GM12878 (cell line): ENCODE measurements around the gene JUN. TPM values are rescaled to one million over a fixed set of nuclear protein-coding genes. Genes with fewer than 3 reads are reported as not detected.

Experiments used
- BCL3 ChIP-seq: IDR thresholded peaks from 2 replicates; pipeline ENCODE4 v1.6.1; 2011; ENCODE audit warnings: borderline replicate concordance, low read depth, mild to moderate bottlenecking, moderate library complexity, low read length; ENCODE audit not compliant: insufficient read depth, poor library complexity, severe bottlenecking
- CBX5 ChIP-seq: sonication (generic); IDR thresholded peaks from 2 replicates; pipeline ENCODE4 v1.6.1; 2016; ENCODE audit warnings: low read depth, moderate library complexity, mild to moderate bottlenecking, inconsistent platforms
- CEBPB ChIP-seq, 2 experiments: fragments of 150-350 bp in 1 of 2; IDR thresholded peaks; 2 replicates each; pipeline ENCODE4 v1.6.1; 2012 to 2014; ENCODE audit warnings: low read depth in 2 of 2, low read length in 2 of 2, borderline replicate concordance in 1 of 2, inconsistent platforms in 1 of 2
- EZH2 ChIP-seq: IDR thresholded peaks from 2 replicates; pipeline ENCODE4 v1.6.1; 2012; ENCODE audit warnings: low read depth, mild to moderate bottlenecking, control low read depth, inconsistent platforms, low read length, borderline replicate concordance; ENCODE audit not compliant: control insufficient read depth
- HCFC1 ChIP-seq: fragments of 150-350 bp; IDR thresholded peaks from 2 replicates; pipeline ENCODE4 v1.6.1; 2014; ENCODE audit warnings: low read length
- IKZF2 ChIP-seq, 2 experiments: fragments of 450-650 bp; IDR thresholded peaks; 2 replicates each; pipeline ENCODE4 v1.6.1; 2017; ENCODE audit warnings: mild to moderate bottlenecking in 2 of 2, moderate library complexity in 2 of 2
- IRF5 ChIP-seq: fragments of 450-650 bp; IDR thresholded peaks from 2 replicates; pipeline ENCODE4 v1.6.1; 2017; ENCODE audit warnings: borderline replicate concordance
- KDM1A ChIP-seq: fragments of 200-600 bp; sonication (generic); IDR thresholded peaks from 2 replicates; pipeline ENCODE4 v1.6.1; 2016; ENCODE audit warnings: borderline replicate concordance
- MTA2 ChIP-seq: fragments of 450-650 bp; IDR thresholded peaks from 2 replicates; pipeline ENCODE4 v1.6.1; 2016; ENCODE audit warnings: low read depth, mild to moderate bottlenecking, moderate library complexity
- NFYA ChIP-seq: IDR thresholded peaks from 2 replicates; pipeline ENCODE4 v1.6.1; 2011; ENCODE audit warnings: low read depth, mild to moderate bottlenecking, low read length, improper control_type of control experiment, borderline replicate concordance
- NR2C1 ChIP-seq: fragments of 450-650 bp; IDR thresholded peaks from 2 replicates; pipeline ENCODE4 v1.6.1; 2017; ENCODE audit warnings: antibody characterized with exemption, mild to moderate bottlenecking, moderate library complexity
- NR2F1 ChIP-seq: fragments of 450-650 bp; conservative IDR thresholded peaks from 2 replicates; pipeline ENCODE4 v1.6.1; 2017; ENCODE audit warnings: mild to moderate bottlenecking
- NRF1 ChIP-seq: conservative IDR thresholded peaks from 2 replicates; pipeline ENCODE4 v1.6.1; 2011; ENCODE audit warnings: mild to moderate bottlenecking, low read depth, low read length, improper control_type of control experiment
- PAX8 ChIP-seq: fragments of 450-650 bp; IDR thresholded peaks from 2 replicates; pipeline ENCODE4 v1.6.1; 2017; ENCODE audit warnings: mild to moderate bottlenecking, moderate library complexity
- POLR2AphosphoS5 ChIP-seq: IDR thresholded peaks from 2 replicates; pipeline ENCODE4 v1.6.1; 2011; ENCODE audit warnings: mild to moderate bottlenecking, low read length, inconsistent platforms
- RELA ChIP-seq: fragments of 450-650 bp; IDR thresholded peaks from 2 replicates; pipeline ENCODE4 v1.8.0; 2014; ENCODE audit warnings: borderline replicate concordance; ENCODE audit not compliant: partially characterized antibody
- SP1 ChIP-seq: IDR thresholded peaks from one replicate; pipeline ENCODE4 v1.6.1; 2011; ENCODE audit warnings: low read depth, low read length
- ZNF274 ChIP-seq: IDR thresholded peaks from one replicate; pipeline ENCODE4 v1.8.0; 2011; ENCODE audit not compliant: insufficient read length, insufficient read depth
- polyA plus RNA-seq, 11 experiments: library from polyadenylated mRNA; depleted of rRNA in 4 of 11; unstranded in 6 of 11; stranded (reverse) in 5 of 11; fragments of >200 nt; fragmentation: Nextera tagmentation in 4 of 11; fragmentation: Illumina TruSeq in 1 of 11; extraction: Ambion mirVana in 4 of 11; extraction: Trizol in 1 of 11; gene quantifications; 1 replicate in 1 of 11; 2 replicates in 10 of 11; pipeline versions ENCODE4 v1.2.1 to v1.2.3, GENCODE V29; 2011 to 2016; ENCODE audit warnings: inconsistent platforms in 2 of 11, missing spikeins in 2 of 11, low read depth in 1 of 11
- total RNA-seq, 4 experiments: library from RNA; depleted of rRNA in 3 of 4; stranded (reverse); fragments of >200 nt in 3 of 4; fragmentation: Illumina TruSeq in 1 of 4; extraction: Trizol in 1 of 4; gene quantifications; 2 replicates each; pipeline versions ENCODE4 v1.2.1 to v1.2.3, GENCODE V29; 2013 to 2021
- TF ChIP-seq, protein P1 (sequence below): fragments of 150-350 bp; IDR thresholded peaks from 2 replicates; pipeline ENCODE4 v1.6.1; 2016; ENCODE audit warnings: low read depth, low read length
- TF ChIP-seq, protein P2 (sequence below): fragments of 450-650 bp; IDR thresholded peaks from 2 replicates; pipeline ENCODE4 v1.6.1; 2017; ENCODE audit warnings: mild to moderate bottlenecking, moderate library complexity

Gene JUN
- total and polyA plus RNA-seq, 10 of the 15 experiments (the other 5 are each of a cell fraction or from before 2014, with no cell fraction given), result 0.18 to 8.4 (median 2.8) TPM

DNA sequence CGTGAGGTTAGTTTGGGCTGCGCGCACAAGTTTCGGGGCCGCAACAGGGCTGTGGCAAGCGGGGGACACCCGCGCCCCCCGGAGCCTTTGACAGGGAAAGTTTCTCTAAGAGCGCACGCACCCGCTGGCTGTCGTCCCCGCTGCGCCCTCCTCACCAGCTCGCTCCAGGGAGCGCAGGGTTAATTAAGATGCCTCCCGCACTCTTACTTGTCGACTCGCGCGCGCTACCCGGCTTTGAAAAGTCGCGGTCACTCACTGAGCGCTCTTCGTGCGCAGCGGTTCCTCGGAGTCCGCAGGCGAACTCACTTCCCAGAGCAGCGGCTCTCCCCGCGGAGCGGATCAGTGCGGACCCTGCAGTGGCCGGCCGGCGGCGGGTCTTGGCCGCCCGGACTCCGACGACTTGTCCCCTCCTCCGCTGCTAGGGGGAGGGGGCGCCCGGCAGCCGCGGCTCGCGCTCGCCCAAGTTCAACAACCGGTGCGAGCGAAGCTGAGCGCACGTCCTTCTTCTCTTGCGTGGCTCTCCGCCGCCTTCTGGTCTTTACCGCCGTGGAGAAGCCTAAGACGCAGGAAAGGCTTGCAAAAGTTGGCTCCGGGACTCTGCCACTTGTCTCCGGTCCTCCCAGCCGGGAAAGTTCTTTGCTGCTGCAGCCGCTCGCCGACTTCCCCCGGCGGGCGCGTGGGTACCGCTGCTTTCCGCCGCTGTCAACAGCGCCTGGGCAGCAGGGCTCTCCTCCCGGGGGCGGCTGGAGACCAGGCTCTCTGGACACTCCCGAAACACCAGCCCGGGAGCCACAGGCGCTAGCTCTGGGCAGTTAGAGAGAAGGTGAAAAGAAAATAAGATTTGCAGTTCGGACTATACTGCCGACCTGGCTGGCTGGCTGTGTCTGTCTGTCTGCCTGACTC, 506 bp downstream of the JUN start (continued):
- TF ChIP-seq, protein P1, sequence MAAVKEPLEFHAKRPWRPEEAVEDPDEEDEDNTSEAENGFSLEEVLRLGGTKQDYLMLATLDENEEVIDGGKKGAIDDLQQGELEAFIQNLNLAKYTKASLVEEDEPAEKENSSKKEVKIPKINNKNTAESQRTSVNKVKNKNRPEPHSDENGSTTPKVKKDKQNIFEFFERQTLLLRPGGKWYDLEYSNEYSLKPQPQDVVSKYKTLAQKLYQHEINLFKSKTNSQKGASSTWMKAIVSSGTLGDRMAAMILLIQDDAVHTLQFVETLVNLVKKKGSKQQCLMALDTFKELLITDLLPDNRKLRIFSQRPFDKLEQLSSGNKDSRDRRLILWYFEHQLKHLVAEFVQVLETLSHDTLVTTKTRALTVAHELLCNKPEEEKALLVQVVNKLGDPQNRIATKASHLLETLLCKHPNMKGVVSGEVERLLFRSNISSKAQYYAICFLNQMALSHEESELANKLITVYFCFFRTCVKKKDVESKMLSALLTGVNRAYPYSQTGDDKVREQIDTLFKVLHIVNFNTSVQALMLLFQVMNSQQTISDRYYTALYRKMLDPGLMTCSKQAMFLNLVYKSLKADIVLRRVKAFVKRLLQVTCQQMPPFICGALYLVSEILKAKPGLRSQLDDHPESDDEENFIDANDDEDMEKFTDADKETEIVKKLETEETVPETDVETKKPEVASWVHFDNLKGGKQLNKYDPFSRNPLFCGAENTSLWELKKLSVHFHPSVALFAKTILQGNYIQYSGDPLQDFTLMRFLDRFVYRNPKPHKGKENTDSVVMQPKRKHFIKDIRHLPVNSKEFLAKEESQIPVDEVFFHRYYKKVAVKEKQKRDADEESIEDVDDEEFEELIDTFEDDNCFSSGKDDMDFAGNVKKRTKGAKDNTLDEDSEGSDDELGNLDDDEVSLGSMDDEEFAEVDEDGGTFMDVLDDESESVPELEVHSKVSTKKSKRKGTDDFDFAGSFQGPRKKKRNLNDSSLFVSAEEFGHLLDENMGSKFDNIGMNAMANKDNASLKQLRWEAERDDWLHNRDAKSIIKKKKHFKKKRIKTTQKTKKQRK, result no peak
- TF ChIP-seq HCFC1, result no peak
- TF ChIP-seq PAX8, result no peak
- TF ChIP-seq IKZF2 (IDR thresholded peaks at IDR 0.05), result no peak
- no peak for TF ChIP-seq NFYA
- TF ChIP-seq BCL3, result no peak
- TF ChIP-seq, protein P2, sequence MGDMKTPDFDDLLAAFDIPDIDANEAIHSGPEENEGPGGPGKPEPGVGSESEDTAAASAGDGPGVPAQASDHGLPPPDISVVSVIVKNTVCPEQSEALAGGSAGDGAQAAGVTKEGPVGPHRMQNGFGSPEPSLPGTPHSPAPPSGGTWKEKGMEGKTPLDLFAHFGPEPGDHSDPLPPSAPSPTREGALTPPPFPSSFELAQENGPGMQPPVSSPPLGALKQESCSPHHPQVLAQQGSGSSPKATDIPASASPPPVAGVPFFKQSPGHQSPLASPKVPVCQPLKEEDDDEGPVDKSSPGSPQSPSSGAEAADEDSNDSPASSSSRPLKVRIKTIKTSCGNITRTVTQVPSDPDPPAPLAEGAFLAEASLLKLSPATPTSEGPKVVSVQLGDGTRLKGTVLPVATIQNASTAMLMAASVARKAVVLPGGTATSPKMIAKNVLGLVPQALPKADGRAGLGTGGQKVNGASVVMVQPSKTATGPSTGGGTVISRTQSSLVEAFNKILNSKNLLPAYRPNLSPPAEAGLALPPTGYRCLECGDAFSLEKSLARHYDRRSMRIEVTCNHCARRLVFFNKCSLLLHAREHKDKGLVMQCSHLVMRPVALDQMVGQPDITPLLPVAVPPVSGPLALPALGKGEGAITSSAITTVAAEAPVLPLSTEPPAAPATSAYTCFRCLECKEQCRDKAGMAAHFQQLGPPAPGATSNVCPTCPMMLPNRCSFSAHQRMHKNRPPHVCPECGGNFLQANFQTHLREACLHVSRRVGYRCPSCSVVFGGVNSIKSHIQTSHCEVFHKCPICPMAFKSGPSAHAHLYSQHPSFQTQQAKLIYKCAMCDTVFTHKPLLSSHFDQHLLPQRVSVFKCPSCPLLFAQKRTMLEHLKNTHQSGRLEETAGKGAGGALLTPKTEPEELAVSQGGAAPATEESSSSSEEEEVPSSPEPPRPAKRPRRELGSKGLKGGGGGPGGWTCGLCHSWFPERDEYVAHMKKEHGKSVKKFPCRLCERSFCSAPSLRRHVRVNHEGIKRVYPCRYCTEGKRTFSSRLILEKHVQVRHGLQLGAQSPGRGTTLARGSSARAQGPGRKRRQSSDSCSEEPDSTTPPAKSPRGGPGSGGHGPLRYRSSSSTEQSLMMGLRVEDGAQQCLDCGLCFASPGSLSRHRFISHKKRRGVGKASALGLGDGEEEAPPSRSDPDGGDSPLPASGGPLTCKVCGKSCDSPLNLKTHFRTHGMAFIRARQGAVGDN, result peak; percentile 31
- TF ChIP-seq NRF1, result no peak
- no peak for TF ChIP-seq SP1
- peak; percentile 27 for TF ChIP-seq NR2F1
- TF ChIP-seq MTA2, result no peak
- TF ChIP-seq KDM1A, result no peak
- no peak for TF ChIP-seq ZNF274
- no peak for TF ChIP-seq POLR2AphosphoS5
- TF ChIP-seq CBX5, result no peak
- no peak for TF ChIP-seq EZH2
- TF ChIP-seq IRF5, result no peak
- TF ChIP-seq NR2C1, result no peak
- TF ChIP-seq RELA, result peak; percentile 7
- TF ChIP-seq CEBPB (IDR thresholded peaks at IDR 0.05; ENCODE audit: borderline replicate concordance in 1 of 2, low read depth in 2 of 2, low read length in 2 of 2), result no peak
